ENCODE measurements around the gene TTC3. TPM values are rescaled to one million over a fixed set of nuclear protein-coding genes. Genes with fewer than 3 reads are reported as not detected.

The TTC3 gene
- total RNA-seq, 1 donor: 372 TPM

DNA sequence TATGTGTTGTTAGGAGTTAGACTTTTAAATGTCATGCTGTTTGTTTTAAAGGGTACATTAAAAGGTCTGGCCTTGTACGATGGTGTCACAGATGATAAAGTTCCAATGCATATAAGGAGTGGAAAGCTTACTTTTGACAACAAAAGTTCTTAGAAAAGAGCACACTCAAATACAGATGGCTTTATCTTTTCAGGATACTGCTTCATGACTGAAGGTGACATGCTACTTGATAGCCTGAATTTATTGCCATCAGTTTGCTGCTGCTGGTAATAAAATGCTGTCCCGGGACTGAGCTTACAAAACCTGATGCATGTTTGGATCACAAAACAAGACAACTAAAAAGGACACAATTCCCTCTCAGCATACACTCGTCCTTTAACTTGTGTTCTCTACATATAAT lies 84.9 kb downstream of the TTC3 start:
- TF ChIP-seq, protein P1, sequence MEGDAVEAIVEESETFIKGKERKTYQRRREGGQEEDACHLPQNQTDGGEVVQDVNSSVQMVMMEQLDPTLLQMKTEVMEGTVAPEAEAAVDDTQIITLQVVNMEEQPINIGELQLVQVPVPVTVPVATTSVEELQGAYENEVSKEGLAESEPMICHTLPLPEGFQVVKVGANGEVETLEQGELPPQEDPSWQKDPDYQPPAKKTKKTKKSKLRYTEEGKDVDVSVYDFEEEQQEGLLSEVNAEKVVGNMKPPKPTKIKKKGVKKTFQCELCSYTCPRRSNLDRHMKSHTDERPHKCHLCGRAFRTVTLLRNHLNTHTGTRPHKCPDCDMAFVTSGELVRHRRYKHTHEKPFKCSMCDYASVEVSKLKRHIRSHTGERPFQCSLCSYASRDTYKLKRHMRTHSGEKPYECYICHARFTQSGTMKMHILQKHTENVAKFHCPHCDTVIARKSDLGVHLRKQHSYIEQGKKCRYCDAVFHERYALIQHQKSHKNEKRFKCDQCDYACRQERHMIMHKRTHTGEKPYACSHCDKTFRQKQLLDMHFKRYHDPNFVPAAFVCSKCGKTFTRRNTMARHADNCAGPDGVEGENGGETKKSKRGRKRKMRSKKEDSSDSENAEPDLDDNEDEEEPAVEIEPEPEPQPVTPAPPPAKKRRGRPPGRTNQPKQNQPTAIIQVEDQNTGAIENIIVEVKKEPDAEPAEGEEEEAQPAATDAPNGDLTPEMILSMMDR (IDR thresholded peaks at IDR 0.05; ENCODE audit: insufficient read depth, low read length): no peak
- no peak for DNase-seq (ENCODE audit: low read depth)
- no peak overlapping the region for H3K4me3 ChIP-seq (ENCODE audit: low read depth, low read length)

DNA sequence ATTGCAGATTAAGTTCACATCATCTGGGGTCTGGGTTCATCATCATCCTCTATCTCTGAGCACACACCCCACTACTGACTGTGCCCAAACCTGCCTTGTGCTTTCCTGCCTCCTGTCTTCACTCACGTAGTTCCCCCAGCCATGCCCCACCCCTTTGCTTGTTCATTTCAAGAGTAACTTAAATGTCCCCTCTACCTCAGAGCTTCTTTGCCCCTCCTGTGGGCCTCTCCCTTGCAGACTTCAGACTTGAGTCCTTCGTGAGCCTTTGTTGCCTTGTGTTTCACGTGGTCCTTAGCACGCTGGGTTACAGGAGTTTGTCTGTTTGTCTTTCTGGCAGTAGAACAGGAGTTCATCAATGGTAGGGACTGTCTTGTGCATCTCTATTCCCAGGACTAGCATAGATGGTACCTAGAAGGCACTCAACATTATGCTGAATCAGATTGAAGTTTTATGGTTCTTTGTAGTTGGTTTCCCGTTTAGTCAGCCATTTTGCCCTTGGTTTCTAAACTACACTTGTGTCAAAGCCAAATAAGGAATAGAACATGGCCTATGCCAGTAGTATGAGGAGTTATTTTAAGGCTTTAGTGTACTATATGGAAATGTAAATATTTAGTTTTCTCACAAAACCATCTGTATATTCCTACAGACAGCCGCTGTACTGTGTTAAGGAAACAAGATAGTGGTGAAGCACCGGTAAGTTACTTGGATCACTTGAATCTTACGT lies 86.2 kb downstream of the TTC3 start:
- no peak for DNase-seq (ENCODE audit: low read depth)
- TF ChIP-seq, protein P1 (IDR thresholded peaks at IDR 0.05; ENCODE audit: insufficient read depth, low read length): no peak
- H3K4me3 ChIP-seq (ENCODE audit: low read depth, low read length): no peak overlapping the region

DNA sequence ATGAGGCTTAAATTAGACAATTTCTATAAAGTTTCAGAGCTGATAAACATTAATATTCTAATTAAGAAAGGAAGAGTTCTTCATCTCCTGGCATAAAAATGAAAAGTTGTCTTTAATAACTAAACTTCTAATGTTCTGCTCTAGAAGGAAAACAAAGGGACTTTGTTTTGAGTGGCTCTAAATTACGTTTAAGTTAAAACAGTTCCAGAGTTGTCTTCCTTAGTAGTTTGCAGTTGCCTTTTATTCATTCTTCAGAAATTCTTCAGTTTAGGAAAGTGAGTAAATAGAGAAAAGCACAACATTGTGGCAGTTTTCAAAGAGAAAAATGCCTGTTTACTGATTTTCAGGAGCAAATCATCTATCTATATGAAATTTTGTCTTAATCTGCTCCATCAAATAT lies 86.9 kb downstream of the TTC3 start:
- TF ChIP-seq, protein P1 (IDR thresholded peaks at IDR 0.05; ENCODE audit: insufficient read depth, low read length): no peak
- no peak overlapping the region for H3K4me3 ChIP-seq (ENCODE audit: low read depth, low read length)
- no peak for DNase-seq (ENCODE audit: low read depth)

DNA sequence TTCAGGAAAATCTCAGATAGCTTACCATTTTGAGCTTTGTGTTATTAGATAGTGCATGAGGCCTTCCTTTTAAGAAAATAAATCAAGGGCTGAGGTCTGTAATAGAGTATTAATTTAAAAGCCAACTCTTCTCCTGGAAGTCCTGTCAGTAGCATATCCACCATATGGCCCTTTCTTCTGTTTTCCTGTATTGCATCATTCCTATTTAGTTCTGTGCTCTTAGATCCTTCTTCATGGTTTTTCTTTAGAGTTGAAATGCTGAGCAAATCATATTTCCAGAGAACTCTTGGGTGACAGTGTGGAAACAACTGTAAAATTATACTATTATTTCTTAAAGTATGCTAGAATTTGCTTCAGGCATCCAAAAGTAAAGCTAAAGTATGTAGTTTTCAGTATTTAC lies 91.7 kb downstream of the TTC3 start:
- H3K4me3 ChIP-seq (ENCODE audit: low read depth, low read length): no peak overlapping the region
- peak; percentile 47 for DNase-seq (ENCODE audit: low read depth)
- TF ChIP-seq, protein P1 (IDR thresholded peaks at IDR 0.05; ENCODE audit: insufficient read depth, low read length): no peak

DNA sequence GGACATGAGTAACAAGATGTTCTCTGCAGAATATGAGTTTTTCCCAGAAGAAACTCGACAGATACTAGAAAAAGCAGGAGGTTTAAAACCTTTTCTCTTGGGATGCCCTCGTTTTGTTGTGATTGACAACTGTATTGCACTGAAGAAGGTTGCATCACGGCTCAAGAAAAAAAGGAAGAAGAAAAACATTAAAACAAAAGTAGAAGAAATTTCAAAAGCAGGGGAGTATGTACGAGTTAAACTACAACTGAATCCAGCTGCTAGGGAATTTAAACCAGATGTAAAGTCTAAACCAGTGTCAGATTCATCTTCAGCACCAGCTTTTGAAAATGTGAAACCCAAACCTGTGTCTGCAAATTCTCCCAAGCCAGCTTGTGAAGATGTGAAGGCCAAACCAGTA lies 92.5 kb downstream of the TTC3 start:
- H3K4me3 ChIP-seq (ENCODE audit: low read depth, low read length): no peak overlapping the region
- DNase-seq (ENCODE audit: low read depth): no peak
- TF ChIP-seq, protein P1 (IDR thresholded peaks at IDR 0.05; ENCODE audit: insufficient read depth, low read length): no peak

DNA sequence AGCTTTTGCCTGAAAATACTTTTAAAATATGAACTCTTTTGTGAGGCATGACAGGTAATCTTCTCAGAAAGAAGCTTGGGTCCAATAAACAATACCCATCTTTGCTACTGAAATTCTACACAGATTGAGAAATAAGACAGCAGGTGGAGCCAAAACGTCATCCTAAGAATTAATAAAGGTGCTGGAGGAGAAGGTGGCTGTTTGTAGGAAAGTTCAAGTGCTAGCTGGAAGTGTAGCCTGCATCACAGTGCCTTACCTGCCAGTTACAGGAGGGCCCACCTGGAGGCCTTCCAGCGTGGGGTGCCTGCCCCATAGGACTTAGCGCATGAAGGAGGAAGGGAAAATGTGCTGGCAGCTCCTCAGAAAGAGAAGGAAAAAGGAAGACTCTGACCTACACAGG lies 93.7 kb downstream of the TTC3 start:
- peak; percentile 15 for DNase-seq (ENCODE audit: low read depth)
- TF ChIP-seq, protein P1 (IDR thresholded peaks at IDR 0.05; ENCODE audit: insufficient read depth, low read length): no peak
- no peak overlapping the region for H3K4me3 ChIP-seq (ENCODE audit: low read depth, low read length)

DNA sequence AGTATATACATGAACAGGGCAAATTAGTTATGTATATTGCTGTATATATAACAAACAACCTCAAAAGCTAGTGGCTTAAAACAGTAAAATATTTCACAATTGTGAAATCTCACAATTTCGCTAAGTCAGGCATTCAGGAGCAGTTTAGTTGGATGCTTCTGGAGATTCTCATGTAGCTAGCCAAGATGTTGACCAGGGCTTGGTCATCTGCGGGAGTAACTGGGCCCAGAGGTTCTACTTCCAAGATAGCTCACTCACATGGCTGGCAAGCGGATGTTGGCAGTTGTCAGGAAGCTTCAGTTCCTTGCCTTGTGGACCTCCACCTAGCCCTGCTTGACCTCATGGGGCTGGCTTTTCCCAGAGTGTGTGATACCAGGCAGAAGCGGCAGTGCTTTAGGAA lies 95.6 kb downstream of the TTC3 start:
- peak; percentile 4 for DNase-seq (ENCODE audit: low read depth)
- TF ChIP-seq, protein P1 (IDR thresholded peaks at IDR 0.05; ENCODE audit: insufficient read depth, low read length): no peak
- no peak overlapping the region for H3K4me3 ChIP-seq (ENCODE audit: low read depth, low read length)
